Measurements from ENCODE around the gene ATP5PB. TPM values are rescaled to one million over a fixed set of nuclear protein-coding genes. Genes with fewer than 3 reads are reported as not detected.

The ATP5PB gene
- total RNA-seq, 2 experiments from 2014 or later: 371 to 373 TPM

- ChIA-PET POLR2A (no interaction called here), CTCF (interaction anchor here (0.6 to 0.7 kb wide), 2 partner anchors 99 to 444 kb away, joined by 3 to 4 read pairs; no protein-coding TSS in a partner anchor)
These were observed 20.3 kb downstream of the ATP5PB start for GRCh38 chr1:111469539-111469938.

GRCh38 chr1:111470596-111470995 lies 21.3 kb downstream of the ATP5PB start:
- ChIA-PET POLR2A (no interaction called here), CTCF (interaction anchor here (1.1 to 1.8 kb wide), 2 partner anchors 18 to 284 kb away, joined by 4 read pairs; no protein-coding TSS in a partner anchor)

GRCh38 chr1:111471012-111471411 lies 21.7 kb downstream of the ATP5PB start:
- POLR2A ChIA-PET: interaction anchor here (0.6 kb wide), 1 partner anchor 80 kb away, joined by 5 read pairs; no protein-coding TSS in a partner anchor
- CTCF ChIA-PET: interaction anchor here (1.1 to 1.8 kb wide), 2 partner anchors 18 to 284 kb away, joined by 4 read pairs; no protein-coding TSS in a partner anchor

- ChIA-PET CTCF (interaction anchor here (1.0 to 1.8 kb wide), 3 partner anchors 19 to 284 kb away, joined by 3 to 4 read pairs (median 4); no protein-coding TSS in a partner anchor), POLR2A (interaction anchor here (0.6 kb wide), 1 partner anchor 80 kb away, joined by 5 read pairs; no protein-coding TSS in a partner anchor)
These were observed 22.3 kb downstream of the ATP5PB start for GRCh38 chr1:111471538-111471937.

- POLR2A ChIA-PET: no interaction called here
- CTCF ChIA-PET: interaction anchor here (3.5 kb wide), 1 partner anchor 34 kb away, joined by 13 read pairs; no protein-coding TSS in a partner anchor
These were observed 24.8 kb downstream of the ATP5PB start for GRCh38 chr1:111474106-111474505.

- CTCF ChIA-PET: interaction anchor here (1.3 to 3.5 kb wide), 2 partner anchors 13 to 34 kb away, joined by 3 to 13 read pairs; no protein-coding TSS in a partner anchor
- POLR2A ChIA-PET: no interaction called here
These were observed 25.3 kb downstream of the ATP5PB start for GRCh38 chr1:111474521-111474920.

GRCh38 chr1:111475701-111476100 lies 26.4 kb downstream of the ATP5PB start:
- ChIA-PET CTCF (interaction anchor here (1.1 to 3.5 kb wide), 6 partner anchors 15 to 271 kb away, joined by 3 to 13 read pairs (median 3); no protein-coding TSS in a partner anchor), POLR2A (interaction anchor here (1.0 kb wide), 1 partner anchor 20 kb away, joined by 3 read pairs; no protein-coding TSS in a partner anchor)

- ChIA-PET CTCF (interaction anchor here (1.1 to 3.5 kb wide), 5 partner anchors 22 to 271 kb away, joined by 3 to 13 read pairs (median 3); no protein-coding TSS in a partner anchor), POLR2A (interaction anchor here (1.0 kb wide), 1 partner anchor 19 kb away, joined by 3 read pairs; no protein-coding TSS in a partner anchor)
These were observed 26.9 kb downstream of the ATP5PB start for GRCh38 chr1:111476214-111476613.

GRCh38 chr1:111476761-111477309 lies 27.6 kb downstream of the ATP5PB start:
- CTCF ChIA-PET: interaction anchor here (1.0 to 3.5 kb wide), 5 partner anchors 21 to 293 kb away, joined by 3 to 13 read pairs (median 3); no protein-coding TSS in a partner anchor
- POLR2A ChIA-PET: interaction anchor here (1.0 kb wide), 1 partner anchor 18 kb away, joined by 3 read pairs; no protein-coding TSS in a partner anchor

GRCh38 chr1:111480674-111481073 lies 31.4 kb downstream of the ATP5PB start:
- CTCF ChIA-PET: interaction anchor here (0.6 to 1.5 kb wide), 3 partner anchors 138 to 264 kb away, joined by 3 to 4 read pairs (median 3); partner anchors contain the start of gene RAP1A
- POLR2A ChIA-PET: no interaction called here

GRCh38 chr1:111481387-111482221 lies 32.3 kb downstream of the ATP5PB start:
- CTCF ChIA-PET: interaction anchor here (0.6 to 2.7 kb wide), 8 partner anchors 14 to 266 kb away, joined by 3 to 10 read pairs (median 4); partner anchors contain the start of genes ADORA3, INKA2, RAP1A and TMIGD3
- POLR2A ChIA-PET: no interaction called here

GRCh38 chr1:111483166-111483565 lies 33.9 kb downstream of the ATP5PB start:
- ChIA-PET POLR2A (no interaction called here), CTCF (interaction anchor here (1.9 to 2.7 kb wide), 2 partner anchors 24 to 264 kb away, joined by 7 to 10 read pairs; no protein-coding TSS in a partner anchor)

- CTCF ChIA-PET: interaction anchor here (2.7 kb wide), 1 partner anchor 23 kb away, joined by 10 read pairs; no protein-coding TSS in a partner anchor
- POLR2A ChIA-PET: no interaction called here
These were observed 34.6 kb downstream of the ATP5PB start for GRCh38 chr1:111483876-111484275.

- ChIA-PET CTCF (no interaction called here), POLR2A (no interaction called here)
These were observed 35.2 kb downstream of the ATP5PB start for GRCh38 chr1:111484391-111485026.

GRCh38 chr1:111486431-111486830 lies 37.2 kb downstream of the ATP5PB start:
- ChIA-PET CTCF (interaction anchor here (0.7 kb wide), 1 partner anchor 246 kb away, joined by 4 read pairs; no protein-coding TSS in a partner anchor), POLR2A (no interaction called here)

- POLR2A ChIA-PET: no interaction called here
These were observed 37.9 kb downstream of the ATP5PB start for GRCh38 chr1:111487133-111487532.

GRCh38 chr1:111488669-111489068 lies 39.4 kb downstream of the ATP5PB start:
- ChIA-PET CTCF (interaction anchor here (0.7 kb wide), 1 partner anchor 28 kb away, joined by 3 read pairs; no protein-coding TSS in a partner anchor), POLR2A (no interaction called here)

More at GRCh38 chr1:111487133-111487532, 37.9 kb downstream of the ATP5PB start:
- CTCF ChIA-PET: no interaction called here

- ChIA-PET CTCF (no interaction called here), POLR2A (no interaction called here)
These were observed 40.3 kb downstream of the ATP5PB start for GRCh38 chr1:111489604-111490003.

GRCh38 chr1:111490220-111490619 lies 41.0 kb downstream of the ATP5PB start:
- CTCF ChIA-PET: interaction anchor here (1.1 kb wide), 1 partner anchor 18 kb away, joined by 3 read pairs; no protein-coding TSS in a partner anchor
- POLR2A ChIA-PET: no interaction called here
